OCI-LY1 (cell line): ENCODE measurements around the gene HTR2B.
"Not testable (repeated sequence)": the region's sequence is repeated elsewhere in the genome, so short reads cannot be mapped to it uniquely, and the experiment has no call there.

Source experiments
- H2AFZ ChIP-seq: fragments of 200-600 bp; sonication (generic), shearing (Covaris generic); 2 replicates; pipeline ENCODE4 v1.6.0; 2014; ENCODE audit warnings: antibody characterized with exemption, mild to moderate bottlenecking, low read length
- H3F3A ChIP-seq: fragments of 200-600 bp; sonication (generic), shearing (Covaris generic); 2 replicates; pipeline ENCODE4 v1.6.0; 2014; ENCODE audit warnings: mild to moderate bottlenecking, antibody characterized with exemption, low read length, moderate library complexity; ENCODE audit not compliant: insufficient read depth
- H3K27ac ChIP-seq: fragments of 200-600 bp; sonication (generic); 2 replicates; pipeline ENCODE4 v1.5.1; 2014; ENCODE audit warnings: low read length, mixed run types, mild to moderate bottlenecking, low read depth; ENCODE audit not compliant: poor library complexity, severe bottlenecking
- H3K27me3 ChIP-seq: fragments of 200-600 bp; sonication (generic); 2 replicates; pipeline ENCODE4 v1.6.0; 2014; ENCODE audit warnings: antibody characterized with exemption, mild to moderate bottlenecking, low read length, moderate library complexity; ENCODE audit not compliant: insufficient read depth
- H3K36me3 ChIP-seq: fragments of 200-600 bp; sonication (generic); 2 replicates; pipeline ENCODE4 v1.6.1; 2014; ENCODE audit warnings: mild to moderate bottlenecking, antibody characterized with exemption, low read length, moderate library complexity, mixed read lengths; ENCODE audit not compliant: insufficient read depth
- H3K4me1 ChIP-seq: fragments of 200-600 bp; sonication (generic); 2 replicates; pipeline ENCODE4 v1.5.1; 2014; ENCODE audit warnings: mild to moderate bottlenecking, low read length, moderate library complexity; ENCODE audit not compliant: insufficient read depth, severe bottlenecking
- H3K4me2 ChIP-seq: fragments of 200-600 bp; sonication (generic), shearing (Covaris generic); 2 replicates; pipeline ENCODE4 v1.6.1; 2014; ENCODE audit warnings: low read length
- H3K4me3 ChIP-seq: fragments of 200-600 bp; sonication (generic); 2 replicates; pipeline ENCODE4 v1.5.1; 2014; ENCODE audit warnings: low read length, low read depth, mild to moderate bottlenecking, mixed read lengths; ENCODE audit not compliant: poor library complexity, severe bottlenecking
- H3K79me2 ChIP-seq: fragments of 200-600 bp; shearing (Covaris generic); 2 replicates; pipeline ENCODE4 v1.6.1; 2016; ENCODE audit warnings: mixed run types, low read length, mixed read lengths; ENCODE audit not compliant: insufficient read depth
- H3K9ac ChIP-seq: fragments of 200-600 bp; sonication (generic), shearing (Covaris generic); 2 replicates; pipeline ENCODE4 v1.6.1; 2014; ENCODE audit warnings: mild to moderate bottlenecking, low read length, mixed read lengths
- H3K9me2 ChIP-seq: fragments of 200-600 bp; sonication (generic), shearing (Covaris generic); 2 replicates; pipeline ENCODE4 v1.6.1; 2014; ENCODE audit warnings: low read depth, mild to moderate bottlenecking, low read length, mixed read lengths
- H3K9me3 ChIP-seq: fragments of 200-600 bp; shearing (Covaris generic); 2 replicates; pipeline ENCODE4 v1.6.1; 2014; ENCODE audit warnings: low read length, mixed read lengths
- H4K20me1 ChIP-seq: fragments of 200-600 bp; sonication (generic), shearing (Covaris generic); 2 replicates; pipeline ENCODE4 v1.6.0; 2016; ENCODE audit warnings: mild to moderate bottlenecking, low read length; ENCODE audit not compliant: insufficient read depth
- EZH2 ChIP-seq: fragments of 200-600 bp; sonication (generic), shearing (Covaris generic); IDR thresholded peaks from 2 replicates; pipeline ENCODE4 v1.8.0; 2017; ENCODE audit warnings: borderline replicate concordance, mixed run types, mild to moderate bottlenecking, antibody characterized with exemption, low read length, moderate library complexity, mixed read lengths
- TF ChIP-seq, protein P1 (sequence below): fragments of 200-600 bp; sonication (generic), shearing (Covaris generic); IDR thresholded peaks from 2 replicates; pipeline ENCODE4 v1.5.1; 2017; ENCODE audit warnings: mild to moderate bottlenecking, antibody characterized with exemption, low read length, moderate library complexity, mixed read lengths

Gene HTR2B

DNA sequence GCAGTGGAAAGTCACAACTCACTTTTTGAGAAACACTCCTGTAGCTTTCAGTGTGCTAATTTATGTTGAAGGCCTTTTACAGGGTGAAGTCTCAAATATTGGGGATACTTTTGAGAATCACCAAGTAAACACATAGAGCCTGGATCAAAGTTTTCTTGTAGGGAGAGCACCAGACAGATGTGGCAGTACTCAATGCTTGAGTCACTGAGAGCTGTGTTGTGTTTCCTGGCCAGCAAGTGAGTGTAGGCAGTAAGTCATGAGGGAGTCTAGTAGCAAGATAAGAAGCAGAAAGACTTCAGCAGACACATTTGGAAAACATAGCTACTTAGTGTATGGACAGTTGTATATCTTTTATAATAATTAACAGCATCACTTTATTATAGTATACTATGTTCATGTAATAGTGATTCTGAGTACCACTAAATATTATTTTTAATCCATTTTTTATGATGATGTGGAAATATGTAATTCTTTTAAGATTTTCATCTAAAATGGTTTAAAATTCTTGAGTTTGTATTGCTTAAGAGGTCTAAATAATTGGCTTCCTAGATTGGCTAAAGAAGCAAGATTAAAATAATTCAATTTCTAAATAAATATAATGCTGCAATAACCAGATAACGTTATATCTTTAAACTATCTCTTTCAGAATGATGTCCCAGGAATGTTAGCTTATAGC lies 55.3 kb downstream of the HTR2B start:
- Histone ChIP-seq H3K9me2 (no peaks in the 10 kb centered on the region), H3K79me2 (no peaks in the 10 kb centered on the region; the same call in 1 of the 2 replicates), H3K9me3 (no peaks in the 10 kb centered on the region), H3F3A (peaks cover 6% of the 10 kb centered on the region; the same call in 1 of the 2 replicates), H3K4me1 (no peaks in the 10 kb centered on the region), H3K36me3 (peaks cover 93% of the 10 kb centered on the region), H2AFZ (no peak overlapping the region), H3K27ac (no peak overlapping the region), H3K9ac (no peak overlapping the region), H4K20me1 (no peaks in the 10 kb centered on the region), H3K4me3 (no peak overlapping the region), H3K27me3 (no peaks in the 10 kb centered on the region), H3K4me2 (no peak overlapping the region)
- TF ChIP-seq EZH2: no peak
- TF ChIP-seq, protein P1, sequence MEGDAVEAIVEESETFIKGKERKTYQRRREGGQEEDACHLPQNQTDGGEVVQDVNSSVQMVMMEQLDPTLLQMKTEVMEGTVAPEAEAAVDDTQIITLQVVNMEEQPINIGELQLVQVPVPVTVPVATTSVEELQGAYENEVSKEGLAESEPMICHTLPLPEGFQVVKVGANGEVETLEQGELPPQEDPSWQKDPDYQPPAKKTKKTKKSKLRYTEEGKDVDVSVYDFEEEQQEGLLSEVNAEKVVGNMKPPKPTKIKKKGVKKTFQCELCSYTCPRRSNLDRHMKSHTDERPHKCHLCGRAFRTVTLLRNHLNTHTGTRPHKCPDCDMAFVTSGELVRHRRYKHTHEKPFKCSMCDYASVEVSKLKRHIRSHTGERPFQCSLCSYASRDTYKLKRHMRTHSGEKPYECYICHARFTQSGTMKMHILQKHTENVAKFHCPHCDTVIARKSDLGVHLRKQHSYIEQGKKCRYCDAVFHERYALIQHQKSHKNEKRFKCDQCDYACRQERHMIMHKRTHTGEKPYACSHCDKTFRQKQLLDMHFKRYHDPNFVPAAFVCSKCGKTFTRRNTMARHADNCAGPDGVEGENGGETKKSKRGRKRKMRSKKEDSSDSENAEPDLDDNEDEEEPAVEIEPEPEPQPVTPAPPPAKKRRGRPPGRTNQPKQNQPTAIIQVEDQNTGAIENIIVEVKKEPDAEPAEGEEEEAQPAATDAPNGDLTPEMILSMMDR: no peak

DNA sequence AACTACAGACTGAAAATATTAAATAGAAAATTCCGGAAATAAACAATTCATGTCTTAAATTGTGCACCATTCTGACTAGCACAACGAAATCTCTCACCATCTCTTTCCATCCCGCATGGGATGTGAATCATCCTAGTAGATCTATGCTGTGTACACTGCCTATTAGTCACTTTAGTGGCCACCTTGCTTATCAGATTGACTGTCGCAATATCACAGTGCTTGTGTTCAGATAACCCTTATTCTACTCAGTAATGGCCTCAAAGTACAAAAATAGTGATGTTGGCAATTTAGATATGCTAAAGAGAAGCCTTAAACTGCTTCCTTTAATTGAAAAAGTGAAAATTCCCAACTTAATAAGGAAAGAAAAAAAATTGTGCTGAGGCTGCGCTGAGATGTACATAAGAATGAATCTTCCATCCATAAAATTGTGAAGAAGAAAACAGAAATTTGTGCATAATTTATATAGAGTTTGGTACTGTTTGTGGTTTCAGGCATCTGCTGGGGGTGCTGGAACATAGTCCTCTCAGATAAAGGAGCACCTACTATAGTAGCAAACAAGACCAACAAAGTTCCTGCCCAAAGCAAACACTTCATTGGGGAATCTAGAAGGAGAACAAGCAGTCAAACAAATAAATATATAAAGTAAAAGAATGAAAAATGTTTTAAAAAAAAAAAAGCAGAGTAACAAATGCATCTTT lies 56.2 kb downstream of the HTR2B start:
- no peaks in the 10 kb centered on the region for H3K4me1 ChIP-seq
- H3K4me3 ChIP-seq: no peak overlapping the region
- peaks cover 94% of the 10 kb centered on the region for H3K36me3 ChIP-seq
- H3K4me2 ChIP-seq: no peak overlapping the region
- H3K9ac ChIP-seq: no peak overlapping the region
- no peaks in the 10 kb centered on the region for H3K9me3 ChIP-seq
- H3F3A ChIP-seq: peaks cover 6% of the 10 kb centered on the region; the same call in 1 of the 2 replicates
- no peaks in the 10 kb centered on the region for H3K27me3 ChIP-seq
- H3K9me2 ChIP-seq: no peaks in the 10 kb centered on the region
- no peak overlapping the region for H3K27ac ChIP-seq
- no peaks in the 10 kb centered on the region; the same call in 1 of the 2 replicates for H3K79me2 ChIP-seq
- no peaks in the 10 kb centered on the region for H4K20me1 ChIP-seq
- no peak overlapping the region for H2AFZ ChIP-seq
- TF ChIP-seq, protein P1: no peak
- TF ChIP-seq EZH2: no peak

- H3K27me3 ChIP-seq, H3K4me3 ChIP-seq, H2AFZ ChIP-seq, H3K27ac ChIP-seq, H3K79me2 ChIP-seq, H3F3A ChIP-seq, H3K9ac ChIP-seq, H3K9me2 ChIP-seq, H3K9me3 ChIP-seq, H3K4me1 ChIP-seq, H3K4me2 ChIP-seq, H4K20me1 ChIP-seq: not testable (repeated sequence)
- peaks cover 97% of the 10 kb centered on the region for H3K36me3 ChIP-seq
Observed at GRCh38 chr2:231067531-231067930, 57.3 kb downstream of the HTR2B start.
